Measurements from ENCODE around the gene ATP11A. TPM values are rescaled to one million over a fixed set of nuclear protein-coding genes. Genes with fewer than 3 reads are reported as not detected.

ATP11A gene
- total RNA-seq, 1 experiment from 2014 or later: 65.3 TPM

DNA sequence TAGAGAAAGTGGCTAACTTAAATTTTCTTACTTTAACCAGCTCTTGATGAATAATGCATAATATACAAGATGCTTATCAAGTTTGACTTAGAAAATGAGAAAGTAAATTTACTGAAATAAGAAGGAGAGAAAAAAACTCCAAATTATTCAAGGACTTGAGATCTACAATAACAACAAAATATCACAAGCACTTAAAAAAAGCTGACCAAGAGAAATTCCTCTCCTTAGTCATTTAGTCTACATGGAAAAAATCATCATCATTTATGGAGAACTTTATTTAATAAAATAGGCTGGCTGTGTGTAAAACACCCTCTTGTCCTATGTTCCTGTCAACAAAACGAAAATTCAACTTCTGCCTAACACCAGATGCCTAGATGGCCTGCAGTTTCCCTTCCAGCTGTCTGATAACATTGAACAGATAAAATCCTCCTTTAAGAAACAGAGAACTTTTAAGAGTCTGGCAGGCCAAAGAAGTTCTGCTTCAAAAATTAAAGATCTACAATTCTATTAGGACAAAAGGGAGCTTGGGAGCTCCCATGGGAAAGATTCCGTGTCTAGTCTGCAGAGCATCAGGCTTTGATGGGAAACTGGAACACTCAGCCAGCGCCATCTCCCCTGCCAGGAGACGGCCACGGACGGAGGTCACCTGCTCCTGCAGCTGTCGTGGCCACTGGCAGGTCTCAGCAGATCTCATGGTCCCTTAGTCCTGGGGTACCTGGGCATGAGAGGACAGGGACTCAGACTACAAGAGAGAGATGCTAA, 37.9 kb upstream of the ATP11A start:
- H3K14ac ChIP-seq (ENCODE audit: insufficient read depth, low read length): no peak overlapping the region
- no peak overlapping the region for H2AK5ac ChIP-seq (ENCODE audit: insufficient read length, low read length)
- no peak overlapping the region for H3T11ph ChIP-seq (ENCODE audit: low read length)
- no peak overlapping the region for H2AFZ ChIP-seq (ENCODE audit: low read length)
- no peak overlapping the region for H3K4ac ChIP-seq (ENCODE audit: low read depth, low read length)
- H3K56ac ChIP-seq (ENCODE audit: insufficient read length, low read depth, low read length): no peak overlapping the region
- no peaks in the 10 kb centered on the region for H3K27me3 ChIP-seq (ENCODE audit: insufficient read depth, low read length)
- no peak overlapping the region for H3K9ac ChIP-seq (ENCODE audit: extremely low read depth, insufficient read length, low read length)
- no peak overlapping the region for H3K23ac ChIP-seq (ENCODE audit: insufficient read length, low read depth, low read length)
- no peaks in the 10 kb centered on the region for H3K9me3 Mint-ChIP-seq
- H2BK20ac ChIP-seq (ENCODE audit: low read depth, low read length, poor library complexity, severe bottlenecking): no peak overlapping the region
- no peak overlapping the region; a peak in 1 of 7 replicates for H3K27ac Mint-ChIP-seq
- no peak overlapping the region for H4K8ac ChIP-seq (replicated peaks; ENCODE audit: insufficient read length, low read depth, low read length)
- no peaks in the 10 kb centered on the region for H3K9me3 ChIP-seq (ENCODE audit: control insufficient read depth, low read depth, low read length)
- no peaks in the 10 kb centered on the region for H3K23me2 ChIP-seq (ENCODE audit: insufficient read length, low read depth, low read length, poor library complexity, severe bottlenecking)
- no peaks in the 10 kb centered on the region for H3K36me3 Mint-ChIP-seq (ENCODE audit: insufficient read depth in 1 of 3, low read depth in 3 of 3)
- TF ChIP-seq, protein P1, sequence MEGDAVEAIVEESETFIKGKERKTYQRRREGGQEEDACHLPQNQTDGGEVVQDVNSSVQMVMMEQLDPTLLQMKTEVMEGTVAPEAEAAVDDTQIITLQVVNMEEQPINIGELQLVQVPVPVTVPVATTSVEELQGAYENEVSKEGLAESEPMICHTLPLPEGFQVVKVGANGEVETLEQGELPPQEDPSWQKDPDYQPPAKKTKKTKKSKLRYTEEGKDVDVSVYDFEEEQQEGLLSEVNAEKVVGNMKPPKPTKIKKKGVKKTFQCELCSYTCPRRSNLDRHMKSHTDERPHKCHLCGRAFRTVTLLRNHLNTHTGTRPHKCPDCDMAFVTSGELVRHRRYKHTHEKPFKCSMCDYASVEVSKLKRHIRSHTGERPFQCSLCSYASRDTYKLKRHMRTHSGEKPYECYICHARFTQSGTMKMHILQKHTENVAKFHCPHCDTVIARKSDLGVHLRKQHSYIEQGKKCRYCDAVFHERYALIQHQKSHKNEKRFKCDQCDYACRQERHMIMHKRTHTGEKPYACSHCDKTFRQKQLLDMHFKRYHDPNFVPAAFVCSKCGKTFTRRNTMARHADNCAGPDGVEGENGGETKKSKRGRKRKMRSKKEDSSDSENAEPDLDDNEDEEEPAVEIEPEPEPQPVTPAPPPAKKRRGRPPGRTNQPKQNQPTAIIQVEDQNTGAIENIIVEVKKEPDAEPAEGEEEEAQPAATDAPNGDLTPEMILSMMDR (conservative IDR thresholded peaks at IDR 0.05): no peak
- no peak for DNase-seq
- H3K18ac ChIP-seq (ENCODE audit: insufficient read length, low read depth, low read length): no peak overlapping the region
- H4K91ac ChIP-seq (ENCODE audit: insufficient read length, low read depth, low read length): no peak overlapping the region
- no peak overlapping the region for H3K4me2 ChIP-seq (ENCODE audit: insufficient read depth, insufficient read length, low read length)
- H3K4me3 Mint-ChIP-seq: no peak overlapping the region
- no peaks in the 10 kb centered on the region for H3K79me1 ChIP-seq (ENCODE audit: insufficient read depth, low read depth, low read length, poor library complexity, severe bottlenecking)
- no peaks in the 10 kb centered on the region for H4K20me1 ChIP-seq (ENCODE audit: control insufficient read depth, insufficient read depth, insufficient read length)
- H2BK15ac ChIP-seq (ENCODE audit: low read depth, low read length): no peak overlapping the region
- H3K4me1 ChIP-seq (ENCODE audit: insufficient read depth, low read length): no peaks in the 10 kb centered on the region
- peaks cover 16% of the 10 kb centered on the region for H3K27me3 Mint-ChIP-seq (ENCODE audit: low read depth)
- no peak overlapping the region for H3K27ac ChIP-seq (ENCODE audit: insufficient read length, low read depth, low read length)
- H2BK120ac ChIP-seq (ENCODE audit: low read depth, low read length, poor library complexity, severe bottlenecking): no peak overlapping the region
- H3K4me1 Mint-ChIP-seq: peaks cover 20 to 22% of the 10 kb centered on the region in 2 experiments
- H4K5ac ChIP-seq (ENCODE audit: insufficient read length, low read depth, low read length): no peak overlapping the region
- H2BK12ac ChIP-seq (ENCODE audit: insufficient read length, low read depth, low read length): no peak overlapping the region
- no peaks in the 10 kb centered on the region for H3K79me2 ChIP-seq (ENCODE audit: insufficient read depth, low read length)
- no peak overlapping the region for H2BK5ac ChIP-seq (ENCODE audit: insufficient read length, low read length)
- WGBS (ENCODE audit: extremely low coverage, insufficient read length, low lambda C conversion rate): no CpG with 5 or more reads among the region's 7 CpGs

All from H9 (cell line).